Left forelimb (tissue), 1 donor: ENCODE data around the gene SF1.

Source experiments
- DNase-seq: peaks from one replicate; pipeline ENCODE4 v3.0.0-alpha.2; 2018; ENCODE audit warnings: low spot score

Gene SF1

DNA sequence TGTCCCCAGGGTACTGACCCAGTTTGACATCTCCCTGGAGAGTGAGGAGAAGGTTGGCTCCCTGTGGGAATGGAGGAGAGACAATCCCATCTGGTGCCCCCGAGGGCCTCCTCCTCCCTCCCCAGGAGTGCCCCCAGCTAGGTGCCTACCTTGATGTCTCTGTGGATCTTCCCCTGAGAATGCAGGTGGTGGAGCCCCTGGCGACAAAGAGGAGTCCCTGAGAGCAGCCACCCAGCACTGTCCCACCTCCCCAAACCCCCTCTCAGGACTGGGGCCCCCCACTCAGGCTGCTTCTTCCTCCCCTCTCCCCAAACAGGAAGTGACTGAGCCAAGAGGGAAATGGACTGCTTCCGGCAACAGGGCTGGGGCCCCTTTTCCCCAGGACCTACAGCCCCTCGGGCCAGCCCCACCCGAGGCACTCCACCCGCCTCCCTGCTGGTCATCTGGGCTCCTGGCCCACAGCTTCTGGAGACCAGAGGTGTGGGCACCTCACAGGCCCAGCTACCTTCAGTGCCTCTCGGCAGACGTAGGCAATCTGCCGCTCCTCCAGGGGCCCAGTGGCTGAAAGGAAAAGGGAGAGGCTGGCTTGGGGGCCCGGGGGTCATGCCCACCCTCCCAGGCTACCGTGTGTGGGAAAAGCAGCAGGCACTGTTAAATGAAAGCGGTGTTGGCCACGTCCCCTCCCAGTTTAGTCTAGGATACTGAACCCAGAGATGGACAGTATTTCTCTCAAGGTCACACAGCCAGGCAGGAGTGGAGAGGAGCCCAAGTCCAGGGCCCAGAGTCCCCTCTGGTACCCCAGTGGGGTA lies 23.4 kb upstream of the SF1 start:
- DNase-seq = no peak

DNA sequence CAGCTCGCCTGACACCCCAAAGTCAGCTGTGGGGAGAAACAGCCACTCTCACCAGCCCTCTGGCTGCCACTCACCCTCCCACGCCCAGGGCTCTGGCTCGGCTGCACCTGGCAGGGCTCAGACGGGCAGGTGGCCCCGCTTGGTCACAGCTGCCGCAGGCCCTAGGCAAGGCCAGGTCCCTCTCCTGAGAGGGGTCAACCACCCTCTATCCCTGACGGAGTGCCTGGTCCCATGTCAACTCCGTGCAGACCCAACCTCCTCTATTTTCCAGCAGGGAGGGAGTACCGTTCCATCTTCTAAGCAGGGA lies 22.8 kb upstream of the SF1 start:
- no peak for DNase-seq

GRCh38 chr11:64800303-64801157 lies 22.2 kb upstream of the SF1 start:
- no peak for DNase-seq

DNA sequence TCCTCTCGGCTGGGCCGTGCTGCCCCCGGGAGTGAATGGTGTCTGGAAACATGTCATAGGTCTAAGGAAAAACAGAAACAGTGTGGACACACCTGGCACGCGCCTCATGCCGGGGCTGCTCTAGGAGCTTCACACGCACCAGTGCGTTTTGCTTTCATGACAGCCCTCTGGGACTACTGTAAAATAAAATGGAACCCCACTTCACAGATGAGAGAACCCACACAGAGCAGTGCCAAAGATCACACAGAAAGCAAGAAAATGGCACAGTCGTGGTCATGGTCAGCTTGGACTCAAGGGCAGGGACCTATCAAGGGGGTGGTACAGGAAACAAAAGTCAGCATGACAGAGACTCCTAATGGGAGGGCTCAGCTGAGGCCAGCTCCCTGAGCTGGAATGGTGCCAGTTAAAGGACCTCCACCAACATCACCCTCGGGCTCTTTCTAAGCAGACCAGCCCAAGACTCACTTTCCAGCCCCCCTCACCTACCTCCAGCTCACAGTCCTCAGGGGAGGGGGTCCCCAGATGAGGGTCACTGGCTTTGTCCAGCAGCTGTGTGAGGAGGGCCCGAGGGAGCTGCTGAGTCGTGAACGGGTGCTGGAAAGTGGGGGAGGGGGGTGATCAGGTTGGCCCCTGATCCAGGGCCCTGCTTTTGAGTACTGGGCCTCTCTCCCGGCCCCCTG lies 21.4 kb upstream of the SF1 start:
- DNase-seq = no peak

DNA sequence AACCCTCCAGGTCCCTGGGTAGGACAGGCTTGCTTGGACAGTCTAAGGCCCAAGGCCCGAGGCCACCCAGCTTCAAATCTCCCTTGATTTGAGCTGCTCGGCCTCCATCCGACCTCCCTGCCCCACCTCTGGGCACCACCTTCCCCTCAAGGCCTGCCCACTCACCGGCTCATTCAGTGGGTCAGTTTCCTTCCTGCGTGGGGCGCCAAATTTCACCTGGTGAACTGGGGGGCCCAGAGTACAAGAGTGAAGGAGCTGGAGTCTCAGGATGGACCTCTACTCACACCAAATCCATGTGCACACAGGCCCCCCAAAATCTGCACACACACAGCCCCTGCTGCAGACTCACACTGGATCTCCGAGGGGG lies 20.9 kb upstream of the SF1 start:
- no peak for DNase-seq

DNA sequence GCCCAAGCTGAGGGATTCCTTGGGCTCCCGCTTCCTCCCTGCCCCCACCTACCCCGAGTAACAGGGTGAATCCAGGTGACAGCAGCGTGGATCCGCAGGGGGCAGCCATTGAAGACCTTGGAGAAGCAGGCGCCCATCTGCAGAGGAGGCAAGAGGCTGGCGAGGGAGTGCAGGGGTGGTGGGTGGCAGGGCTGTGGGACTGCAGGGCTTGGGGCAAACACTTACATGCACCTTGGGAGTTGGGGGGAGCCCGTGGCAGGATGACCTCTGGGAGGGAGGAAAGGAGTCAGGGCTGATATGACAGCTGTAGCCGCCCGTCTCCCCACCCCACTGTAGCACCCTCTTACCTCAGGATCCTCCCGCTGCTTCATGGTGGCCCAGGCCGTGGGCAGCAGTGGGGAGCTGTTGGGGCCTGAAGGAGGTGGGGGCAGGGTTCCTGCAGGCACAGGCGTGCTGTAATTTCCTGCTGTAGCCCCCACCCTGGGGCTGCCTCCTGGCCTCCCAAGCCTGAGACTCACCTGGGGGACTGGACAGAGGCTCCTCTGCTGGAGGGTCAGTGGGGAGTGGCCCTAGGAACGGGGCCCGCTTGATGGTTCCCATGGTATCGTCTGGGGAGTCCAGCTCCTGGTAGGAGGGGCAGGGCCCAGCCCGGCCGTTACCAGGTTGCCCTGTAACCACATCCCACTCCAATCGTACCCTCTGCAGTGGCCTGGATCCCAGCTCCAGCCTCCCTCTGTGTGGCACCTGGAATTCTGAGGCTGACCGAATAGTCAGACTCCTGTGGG lies 18.6 kb upstream of the SF1 start:
- DNase-seq = no peak

- DNase-seq = no peak
These were observed 17.9 kb upstream of the SF1 start for GRCh38 chr11:64796047-64796756.

DNA sequence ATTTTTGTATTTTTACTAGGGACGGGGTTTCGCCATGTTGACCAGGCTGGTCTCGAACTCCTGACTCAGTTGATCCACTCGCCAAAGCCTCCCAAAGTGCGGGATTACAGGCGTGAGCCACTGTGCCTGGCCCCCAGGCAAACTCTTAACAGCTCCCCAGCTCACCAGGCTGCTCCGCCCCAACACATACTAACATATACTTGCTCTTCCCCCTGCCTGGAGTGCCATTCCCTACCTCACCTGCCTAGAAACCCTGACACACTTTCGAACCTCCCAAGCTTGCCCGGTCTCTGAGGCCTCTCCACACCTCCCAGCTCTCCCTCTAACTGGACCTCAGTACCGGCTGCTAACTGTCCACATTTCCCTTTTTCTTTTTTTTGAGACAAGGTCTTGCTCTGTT lies 16.2 kb upstream of the SF1 start:
- no peak for DNase-seq

- no peak for DNase-seq
These were observed 15.2 kb upstream of the SF1 start for GRCh38 chr11:64793271-64794160.

GRCh38 chr11:64792482-64792881 lies 14.1 kb upstream of the SF1 start:
- no peak for DNase-seq

DNA sequence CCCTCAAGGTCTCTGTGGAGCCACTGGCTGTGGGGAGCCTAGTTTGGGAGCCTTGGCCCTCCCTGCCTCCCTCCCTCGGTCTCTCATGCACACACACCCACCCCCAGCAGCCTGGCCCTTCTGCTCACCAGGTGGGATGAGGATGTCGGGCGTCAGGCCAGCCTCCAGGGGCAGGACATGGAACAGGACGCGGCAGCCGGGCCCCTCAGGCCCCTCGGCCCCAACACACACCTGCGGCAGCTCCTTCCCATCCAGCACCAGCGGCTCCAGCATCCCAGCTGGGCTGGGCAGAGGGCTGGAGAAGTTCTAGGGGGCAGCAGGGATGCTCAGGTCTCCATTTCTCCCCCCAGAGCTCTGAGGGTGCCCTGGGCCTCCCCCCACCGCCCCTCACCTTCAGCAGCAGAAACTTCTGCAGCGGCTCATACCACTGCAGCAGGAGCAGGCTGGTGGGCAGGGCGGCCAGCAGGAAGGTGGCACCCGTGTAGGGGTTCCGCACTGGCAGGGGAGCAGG lies 13.5 kb upstream of the SF1 start:
- DNase-seq = no peak

DNA sequence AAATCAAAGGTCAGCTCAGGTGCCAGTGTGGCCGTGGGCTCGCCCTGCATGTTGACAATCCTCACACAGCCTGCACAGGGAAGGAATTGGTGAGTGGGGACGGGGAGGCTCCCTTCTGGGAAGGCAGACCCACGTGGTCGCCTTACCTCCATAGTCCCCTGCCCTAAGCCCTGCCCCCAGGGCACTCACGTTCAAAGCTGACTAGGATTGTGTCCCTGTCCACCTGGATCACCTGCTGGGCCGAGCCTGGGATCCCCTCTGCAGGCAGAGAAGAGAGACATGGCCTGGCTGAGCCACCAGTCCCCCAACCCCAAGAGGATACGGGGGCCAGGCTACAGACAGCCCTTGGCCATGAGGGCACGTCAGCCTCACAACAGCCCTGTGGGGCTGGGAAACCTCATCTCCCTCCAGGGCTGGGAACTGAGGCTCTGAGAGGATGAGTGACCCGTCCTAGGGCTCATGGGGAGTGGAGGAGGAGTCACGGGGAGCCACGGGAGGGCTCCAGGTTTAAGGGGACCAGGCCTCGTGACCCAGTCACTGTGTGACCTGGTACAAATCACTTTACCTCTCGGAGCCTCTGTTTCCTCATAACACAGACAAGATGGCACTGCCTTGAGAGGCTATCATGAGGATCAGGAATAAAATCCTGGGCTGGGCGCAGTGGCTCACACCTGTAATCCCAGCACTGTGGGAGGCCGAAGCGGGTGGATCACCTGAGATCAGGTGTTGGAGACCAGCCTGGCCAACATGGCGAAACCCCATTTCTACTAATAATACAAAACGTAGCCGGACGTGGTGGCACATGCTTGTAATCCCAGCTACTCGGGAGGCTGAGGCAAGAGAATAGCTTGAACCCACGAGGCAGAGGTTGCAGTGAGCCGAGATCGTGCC lies 12.1 kb upstream of the SF1 start:
- DNase-seq = no peak

DNA sequence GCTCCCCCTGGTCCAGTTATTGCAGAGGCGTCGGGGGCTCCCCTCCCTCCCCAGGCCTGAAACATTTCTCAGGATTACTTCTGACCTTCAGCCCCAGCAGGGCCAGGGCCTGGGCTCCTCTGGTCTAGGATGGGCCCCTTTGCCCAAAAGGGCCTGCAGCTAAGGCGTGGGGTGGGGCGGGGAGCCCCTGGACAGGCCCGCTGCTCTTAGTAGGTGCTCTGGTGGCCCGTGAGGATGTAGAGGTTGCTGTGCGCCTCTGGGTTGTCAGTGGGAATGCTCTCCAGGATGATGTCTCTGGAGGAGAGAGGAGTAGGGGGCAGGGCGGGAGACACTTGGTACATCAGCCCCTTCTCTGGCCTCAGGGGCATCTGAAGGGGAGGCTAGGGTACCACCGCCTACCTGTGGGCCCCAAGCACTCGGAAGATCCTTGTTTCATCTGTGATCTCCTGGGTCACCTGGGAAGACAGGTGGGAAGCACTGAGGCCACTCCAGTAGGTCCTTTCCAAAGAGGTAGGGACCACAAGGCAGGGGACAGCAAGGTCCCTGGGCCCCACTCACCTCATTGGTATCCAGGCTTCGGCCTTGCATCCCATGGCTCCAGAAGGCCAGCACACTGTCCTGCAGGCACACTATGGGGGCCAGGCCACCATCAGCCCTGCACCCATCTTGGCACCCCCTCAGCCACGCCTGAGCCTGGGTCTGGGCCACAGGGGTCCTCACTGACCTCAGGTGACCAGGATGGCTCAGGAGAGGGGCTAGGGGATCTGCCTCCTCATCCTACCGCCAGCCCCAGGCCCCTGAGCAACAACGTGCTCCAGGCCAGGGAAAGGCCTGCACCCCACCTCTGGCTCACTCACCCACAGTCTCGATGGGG lies 11.2 kb upstream of the SF1 start:
- no peak for DNase-seq

- no peak for DNase-seq
These were observed 10.2 kb upstream of the SF1 start for GRCh38 chr11:64788321-64789215.

DNA sequence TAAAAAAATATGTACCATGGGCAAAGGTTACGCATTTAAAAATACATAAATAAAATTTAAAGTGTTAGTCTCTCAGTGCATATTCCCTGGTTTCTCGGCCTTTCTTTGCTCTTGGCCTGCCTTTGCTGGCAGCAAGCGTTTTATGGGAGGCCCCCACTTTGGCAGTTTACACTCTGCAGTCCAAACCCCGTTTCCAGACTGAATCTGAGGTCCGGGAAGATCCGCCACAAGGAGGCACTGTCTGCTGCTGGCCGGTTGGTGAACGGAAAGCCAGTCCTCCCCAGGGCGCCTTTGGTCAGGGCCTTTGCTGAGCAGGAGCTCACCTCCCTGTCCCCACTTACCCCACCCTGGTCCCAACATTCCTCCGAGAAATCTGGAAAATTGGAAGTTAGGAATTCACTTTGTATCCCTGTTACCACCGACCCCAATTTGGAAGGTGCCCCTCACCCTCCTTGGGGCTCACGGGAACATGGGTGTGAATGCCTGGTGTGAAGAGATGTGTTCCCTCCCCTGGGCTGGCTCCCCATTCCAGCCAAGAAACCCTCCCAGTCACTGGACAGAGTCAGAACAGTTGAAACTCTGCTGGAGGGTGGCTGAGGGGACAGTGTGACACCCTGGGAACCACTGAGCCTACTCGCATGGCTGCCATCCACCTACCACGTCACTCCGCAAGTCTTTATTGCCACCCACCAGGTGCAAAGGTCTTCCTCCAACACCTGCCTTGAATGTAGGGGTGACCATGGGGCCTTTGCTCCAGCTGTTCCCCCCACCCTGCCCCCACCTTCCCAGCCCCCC lies 9.4 kb upstream of the SF1 start:
- no peak for DNase-seq

GRCh38 chr11:64786308-64786707 lies 8.0 kb upstream of the SF1 start:
- DNase-seq = no peak
